Measurements from ENCODE around the gene GABARAPL1. TPM values are rescaled to one million over a fixed set of nuclear protein-coding genes. Genes with fewer than 3 reads are reported as not detected.

Gene GABARAPL1
- total and polyA plus RNA-seq, 2 donors = 38.0 to 138 TPM

GRCh38 chr12:10227648-10228047 lies 15.0 kb downstream of the GABARAPL1 start:
- H3K4me3 ChIP-seq (ENCODE audit: low read depth, low read length) = no peak overlapping the region
- H3K4me1 ChIP-seq (ENCODE audit: insufficient read depth) = no peaks in the 10 kb centered on the region
- H3K36me3 ChIP-seq (ENCODE audit: insufficient read depth) = peaks cover 2% of the 10 kb centered on the region
- WGBS = 82% methylated on average over 1 of the region's 1 CpG
- H3K27ac ChIP-seq (ENCODE audit: low read depth) = no peak overlapping the region
- DNase-seq (ENCODE audit: extremely low spot score) = no peak

GRCh38 chr12:10234562-10234961 lies 21.9 kb downstream of the GABARAPL1 start:
- H3K27ac ChIP-seq (ENCODE audit: low read depth) = no peak overlapping the region
- no peaks in the 10 kb centered on the region for H3K4me1 ChIP-seq (ENCODE audit: insufficient read depth)
- DNase-seq (ENCODE audit: extremely low spot score) = no peak
- no peaks in the 10 kb centered on the region for H3K36me3 ChIP-seq (ENCODE audit: insufficient read depth)
- H3K4me3 ChIP-seq (ENCODE audit: low read depth, low read length) = no peak overlapping the region

- 42% methylated on average over 4 of the region's 4 CpGs for WGBS
- no peak for DNase-seq (ENCODE audit: extremely low spot score)
- Histone ChIP-seq H3K27ac (ENCODE audit: low read depth) (no peak overlapping the region), H3K4me1 (ENCODE audit: insufficient read depth) (no peaks in the 10 kb centered on the region), H3K4me3 (ENCODE audit: low read depth, low read length) (no peak overlapping the region), H3K36me3 (ENCODE audit: insufficient read depth) (no peaks in the 10 kb centered on the region)
Observed at GRCh38 chr12:10235761-10236631, 23.3 kb downstream of the GABARAPL1 start.

- DNase-seq (ENCODE audit: extremely low spot score) = no peak
- H3K4me3 ChIP-seq (ENCODE audit: low read depth, low read length) = no peak overlapping the region
- no peaks in the 10 kb centered on the region for H3K36me3 ChIP-seq (ENCODE audit: insufficient read depth)
- no peaks in the 10 kb centered on the region for H3K4me1 ChIP-seq (ENCODE audit: insufficient read depth)
- WGBS = 98% methylated on average over 1 of the region's 1 CpG
- H3K27ac ChIP-seq (ENCODE audit: low read depth) = no peak overlapping the region
Observed at GRCh38 chr12:10236720-10237119, 24.0 kb downstream of the GABARAPL1 start.

GRCh38 chr12:10238526-10238925 lies 25.8 kb downstream of the GABARAPL1 start:
- Histone ChIP-seq H3K4me1 (ENCODE audit: insufficient read depth) (no peaks in the 10 kb centered on the region), H3K4me3 (ENCODE audit: low read depth, low read length) (no peak overlapping the region), H3K36me3 (ENCODE audit: insufficient read depth) (no peaks in the 10 kb centered on the region), H3K27ac (ENCODE audit: low read depth) (no peak overlapping the region)
- DNase-seq (ENCODE audit: extremely low spot score) = no peak
- 45% methylated on average over 1 of the region's 1 CpG for WGBS

GRCh38 chr12:10241290-10241689 lies 28.6 kb downstream of the GABARAPL1 start:
- WGBS = 56% methylated on average over 3 of the region's 3 CpGs
- H3K4me1 ChIP-seq (ENCODE audit: insufficient read depth) = no peaks in the 10 kb centered on the region
- H3K4me3 ChIP-seq (ENCODE audit: low read depth, low read length) = no peak overlapping the region
- no peaks in the 10 kb centered on the region for H3K36me3 ChIP-seq (ENCODE audit: insufficient read depth)
- no peak overlapping the region for H3K27ac ChIP-seq (ENCODE audit: low read depth)
- DNase-seq (ENCODE audit: extremely low spot score) = no peak

GRCh38 chr12:10241727-10242126 lies 29.1 kb downstream of the GABARAPL1 start:
- Histone ChIP-seq H3K4me1 (ENCODE audit: insufficient read depth) (no peaks in the 10 kb centered on the region), H3K27ac (ENCODE audit: low read depth) (no peak overlapping the region), H3K36me3 (ENCODE audit: insufficient read depth) (no peaks in the 10 kb centered on the region), H3K4me3 (ENCODE audit: low read depth, low read length) (no peak overlapping the region)
- 71% methylated on average over 2 of the region's 2 CpGs for WGBS
- DNase-seq (ENCODE audit: extremely low spot score) = no peak

- WGBS = 89% methylated on average over 1 of the region's 1 CpG
- H3K4me3 ChIP-seq (ENCODE audit: low read depth, low read length) = no peak overlapping the region
- no peaks in the 10 kb centered on the region for H3K36me3 ChIP-seq (ENCODE audit: insufficient read depth)
- H3K4me1 ChIP-seq (ENCODE audit: insufficient read depth) = no peaks in the 10 kb centered on the region
- no peak overlapping the region for H3K27ac ChIP-seq (ENCODE audit: low read depth)
- DNase-seq (ENCODE audit: extremely low spot score) = no peak
Observed at GRCh38 chr12:10242539-10242938, 29.9 kb downstream of the GABARAPL1 start.

- Histone ChIP-seq H3K27ac (ENCODE audit: low read depth) (no peak overlapping the region), H3K36me3 (ENCODE audit: insufficient read depth) (no peaks in the 10 kb centered on the region), H3K4me3 (ENCODE audit: low read depth, low read length) (no peak overlapping the region), H3K4me1 (ENCODE audit: insufficient read depth) (no peaks in the 10 kb centered on the region)
- 82% methylated on average over 11 of the region's 11 CpGs for WGBS
- no peak for DNase-seq (ENCODE audit: extremely low spot score)
Observed at GRCh38 chr12:10243818-10244520, 31.3 kb downstream of the GABARAPL1 start.

GRCh38 chr12:10247436-10248058 lies 34.9 kb downstream of the GABARAPL1 start:
- no peaks in the 10 kb centered on the region for H3K4me1 ChIP-seq (ENCODE audit: insufficient read depth)
- no peak overlapping the region for H3K4me3 ChIP-seq (ENCODE audit: low read depth, low read length)
- no peak for DNase-seq (ENCODE audit: extremely low spot score)
- 60% methylated on average over 5 of the region's 5 CpGs for WGBS
- no peak overlapping the region for H3K27ac ChIP-seq (ENCODE audit: low read depth)
- no peaks in the 10 kb centered on the region for H3K36me3 ChIP-seq (ENCODE audit: insufficient read depth)

- Histone ChIP-seq H3K4me3 (ENCODE audit: low read depth, low read length) (no peak overlapping the region), H3K4me1 (ENCODE audit: insufficient read depth) (no peaks in the 10 kb centered on the region), H3K36me3 (ENCODE audit: insufficient read depth) (no peaks in the 10 kb centered on the region), H3K27ac (ENCODE audit: low read depth) (no peak overlapping the region)
- WGBS = 68% methylated on average over 8 of the region's 8 CpGs
- DNase-seq (ENCODE audit: extremely low spot score) = no peak
Observed at GRCh38 chr12:10249690-10250455, 37.2 kb downstream of the GABARAPL1 start.

- Histone ChIP-seq H3K27ac (ENCODE audit: low read depth) (no peak overlapping the region), H3K4me3 (ENCODE audit: low read depth, low read length) (no peak overlapping the region), H3K4me1 (ENCODE audit: insufficient read depth) (no peaks in the 10 kb centered on the region), H3K36me3 (ENCODE audit: insufficient read depth) (no peaks in the 10 kb centered on the region)
- DNase-seq (ENCODE audit: extremely low spot score) = no peak
- 91% methylated on average over 4 of the region's 4 CpGs for WGBS
Observed at GRCh38 chr12:10251669-10252068, 39.0 kb downstream of the GABARAPL1 start.

- no peak overlapping the region for H3K27ac ChIP-seq (ENCODE audit: low read depth)
- H3K4me1 ChIP-seq (ENCODE audit: insufficient read depth) = no peaks in the 10 kb centered on the region
- 96% methylated on average over 4 of the region's 4 CpGs for WGBS
Observed at GRCh38 chr12:10252201-10252600, 39.5 kb downstream of the GABARAPL1 start.

More at GRCh38 chr12:10252201-10252600, 39.5 kb downstream of the GABARAPL1 start:
- H3K4me3 ChIP-seq (ENCODE audit: low read depth, low read length) = no peak overlapping the region
- no peak for DNase-seq (ENCODE audit: extremely low spot score)
- no peaks in the 10 kb centered on the region for H3K36me3 ChIP-seq (ENCODE audit: insufficient read depth)
